HG02884 (cell line): ENCODE measurements around the gene INPP4B.

Experiments
- ATAC-seq: cut with Tn5 transposase; IDR thresholded peaks from one replicate; pipeline ENCODE4 v1.9.1; 2021; ENCODE audit warnings: mild to moderate bottlenecking, moderate library complexity; ENCODE audit not compliant: unreplicated experiment

Gene INPP4B

DNA sequence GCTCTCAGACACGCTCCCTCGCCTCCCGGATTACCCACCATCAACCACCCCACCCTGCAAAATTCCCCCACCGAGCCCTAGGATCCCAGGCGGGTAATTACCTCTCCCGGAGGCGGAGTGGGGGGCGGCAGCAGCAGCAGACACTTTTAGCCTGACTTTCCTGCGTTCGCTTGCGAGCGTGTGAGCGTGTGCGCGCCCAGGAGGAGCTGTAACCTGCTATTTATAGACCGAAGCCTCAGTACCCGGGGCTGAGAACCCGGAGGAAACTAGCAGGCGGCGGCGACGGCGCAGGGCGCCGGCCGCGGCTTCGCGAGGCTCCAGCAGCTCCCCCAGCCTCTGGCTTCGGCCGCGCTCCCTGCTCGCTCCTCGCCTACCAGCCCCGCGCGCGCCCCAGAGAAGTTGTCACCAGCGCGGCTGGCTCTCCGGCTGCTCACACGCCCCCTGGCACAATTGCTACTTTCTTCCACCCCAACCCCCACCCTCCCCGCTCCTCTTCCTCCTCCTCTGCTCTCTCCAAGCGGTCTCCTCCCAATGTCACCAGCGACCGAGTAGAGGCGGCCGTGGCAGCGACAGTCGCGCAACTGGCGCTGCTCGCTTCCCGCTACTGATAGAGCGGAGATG, at the start of gene INPP4B:
Gene INPP4B, minus strand, starts transcription at position 194 of the 621 bp plus-strand sequence.
- ATAC-seq, result peak; percentile 36

GRCh38 chr4:142893012-142893411, 46.9 kb upstream of the INPP4B start:
- no peak for ATAC-seq

- ATAC-seq, result no peak
These were observed 40.5 kb upstream of the INPP4B start for GRCh38 chr4:142886566-142886965.

DNA sequence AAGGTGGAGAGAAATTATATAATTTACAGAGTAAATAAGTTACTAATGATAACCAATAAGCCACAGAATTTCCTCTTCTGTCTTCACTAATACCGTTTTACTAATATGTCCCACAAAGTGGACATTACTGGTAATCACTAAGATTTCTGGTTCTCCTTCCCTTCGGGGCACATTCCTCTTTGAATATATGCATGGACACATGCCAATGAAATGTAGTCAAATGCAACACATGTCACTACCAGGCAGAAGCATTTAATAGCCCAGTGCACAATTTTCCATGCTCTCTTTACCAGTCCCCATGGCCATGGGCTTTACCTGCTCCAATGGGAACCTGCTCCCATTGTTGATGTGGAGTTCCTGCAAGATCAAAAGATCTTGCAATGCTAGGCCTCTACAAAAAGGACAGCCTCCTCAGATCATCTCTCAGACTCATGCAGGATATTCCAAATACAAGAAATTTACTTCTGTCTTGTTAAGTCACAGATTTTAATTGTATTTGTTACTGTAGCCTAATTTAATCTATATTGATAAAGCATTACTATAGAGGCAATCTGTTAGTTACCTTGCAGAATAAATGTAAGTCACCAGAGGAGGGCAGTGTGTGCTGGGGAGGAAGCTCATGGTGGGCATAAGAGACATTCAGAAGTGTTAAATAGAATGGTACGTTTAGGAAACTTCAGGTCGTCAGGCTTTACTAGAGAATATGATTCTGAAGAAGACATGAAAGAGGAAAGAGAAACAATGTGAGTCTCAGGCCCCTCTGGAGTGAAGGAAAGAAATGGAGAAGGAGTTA, 37.1 kb upstream of the INPP4B start:
- ATAC-seq, result no peak

- no peak for ATAC-seq
These were observed 36.1 kb upstream of the INPP4B start for GRCh38 chr4:142882159-142882558.

- ATAC-seq, result no peak
These were observed 35.2 kb upstream of the INPP4B start for GRCh38 chr4:142881331-142881730.

GRCh38 chr4:142875117-142875516, 29.0 kb upstream of the INPP4B start:
- no peak for ATAC-seq

DNA sequence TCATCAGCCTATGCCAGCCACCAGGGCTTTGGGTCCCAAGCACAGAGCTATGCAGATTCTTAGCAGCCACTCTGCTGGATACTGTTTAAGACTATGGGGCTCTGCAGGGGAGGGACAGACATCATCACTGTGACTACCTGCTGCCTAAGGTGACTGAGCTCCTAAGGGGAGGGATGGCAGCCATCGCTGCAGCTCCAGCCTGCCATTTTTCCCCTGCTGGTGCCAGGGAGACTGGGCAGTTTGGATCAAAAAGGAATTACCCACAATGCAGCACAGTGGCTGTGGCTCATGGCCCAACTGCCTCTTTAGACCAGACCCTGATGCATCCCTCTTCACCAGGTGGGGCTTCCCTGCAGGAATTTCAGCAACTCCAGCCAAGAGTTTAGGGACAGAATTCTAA, 28.6 kb upstream of the INPP4B start:
- no peak for ATAC-seq

GRCh38 chr4:142866685-142867084, 20.6 kb upstream of the INPP4B start:
- no peak for ATAC-seq

DNA sequence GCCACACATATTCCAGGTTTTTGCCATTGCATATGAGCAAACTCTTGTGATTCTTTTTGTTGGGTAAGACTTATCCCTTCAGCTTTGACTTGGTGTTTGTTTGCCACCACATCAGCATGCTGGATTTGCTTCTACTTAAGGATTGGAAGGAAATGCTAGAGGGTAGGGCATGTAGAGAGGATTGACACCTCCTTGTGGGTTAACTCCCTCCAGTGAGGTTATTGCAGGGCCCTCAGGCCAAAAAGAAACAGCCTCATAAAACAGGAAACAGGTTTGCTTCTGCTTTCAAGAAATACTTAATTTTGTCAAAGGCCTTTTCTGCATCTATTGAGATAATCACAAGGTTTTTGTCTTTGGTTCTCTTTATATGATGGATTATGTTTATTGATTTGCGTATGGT, 15.2 kb upstream of the INPP4B start:
- no peak for ATAC-seq

DNA sequence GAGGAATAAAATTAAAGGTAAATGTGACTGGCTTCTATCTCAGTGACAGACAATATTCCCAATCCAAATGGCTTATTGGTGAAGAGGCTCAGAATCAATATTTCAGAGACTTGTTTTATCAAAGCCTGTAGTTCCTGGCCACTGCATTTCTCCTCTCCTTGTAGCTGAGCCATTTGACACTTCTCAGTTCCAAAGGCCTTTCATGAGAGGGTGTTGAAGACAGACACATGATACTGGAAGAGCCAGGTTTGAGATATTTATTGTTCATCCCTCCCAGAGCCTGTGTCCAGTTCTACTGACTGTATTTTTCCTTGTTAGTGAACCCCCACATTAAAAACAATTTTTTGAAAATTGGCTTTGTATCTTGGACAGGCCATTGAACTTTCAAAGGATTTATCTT, 12.9 kb upstream of the INPP4B start:
- no peak for ATAC-seq

DNA sequence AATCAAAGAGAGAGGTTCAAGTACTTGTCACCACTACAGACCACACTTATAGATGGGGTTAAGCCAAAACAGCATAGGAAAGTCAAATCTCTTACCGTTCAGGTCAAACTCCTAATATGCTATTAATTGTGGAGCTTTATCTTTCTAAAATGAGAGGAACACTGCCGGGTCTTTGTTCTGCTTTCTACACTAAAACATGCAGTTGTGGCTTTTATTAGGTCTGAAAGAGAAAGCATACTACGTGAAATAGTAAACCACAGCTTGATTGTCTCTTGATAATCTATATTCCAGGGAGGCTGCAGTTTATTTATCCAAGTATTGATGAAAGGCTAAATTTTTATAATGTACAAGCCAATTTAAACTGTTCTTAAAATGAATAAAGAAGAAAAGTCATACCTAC, 12.3 kb upstream of the INPP4B start:
- no peak for ATAC-seq

GRCh38 chr4:142856576-142856975, 10.5 kb upstream of the INPP4B start:
- ATAC-seq, result no peak

- ATAC-seq, result no peak
These were observed 4.4 kb upstream of the INPP4B start for GRCh38 chr4:142850478-142850877.

DNA sequence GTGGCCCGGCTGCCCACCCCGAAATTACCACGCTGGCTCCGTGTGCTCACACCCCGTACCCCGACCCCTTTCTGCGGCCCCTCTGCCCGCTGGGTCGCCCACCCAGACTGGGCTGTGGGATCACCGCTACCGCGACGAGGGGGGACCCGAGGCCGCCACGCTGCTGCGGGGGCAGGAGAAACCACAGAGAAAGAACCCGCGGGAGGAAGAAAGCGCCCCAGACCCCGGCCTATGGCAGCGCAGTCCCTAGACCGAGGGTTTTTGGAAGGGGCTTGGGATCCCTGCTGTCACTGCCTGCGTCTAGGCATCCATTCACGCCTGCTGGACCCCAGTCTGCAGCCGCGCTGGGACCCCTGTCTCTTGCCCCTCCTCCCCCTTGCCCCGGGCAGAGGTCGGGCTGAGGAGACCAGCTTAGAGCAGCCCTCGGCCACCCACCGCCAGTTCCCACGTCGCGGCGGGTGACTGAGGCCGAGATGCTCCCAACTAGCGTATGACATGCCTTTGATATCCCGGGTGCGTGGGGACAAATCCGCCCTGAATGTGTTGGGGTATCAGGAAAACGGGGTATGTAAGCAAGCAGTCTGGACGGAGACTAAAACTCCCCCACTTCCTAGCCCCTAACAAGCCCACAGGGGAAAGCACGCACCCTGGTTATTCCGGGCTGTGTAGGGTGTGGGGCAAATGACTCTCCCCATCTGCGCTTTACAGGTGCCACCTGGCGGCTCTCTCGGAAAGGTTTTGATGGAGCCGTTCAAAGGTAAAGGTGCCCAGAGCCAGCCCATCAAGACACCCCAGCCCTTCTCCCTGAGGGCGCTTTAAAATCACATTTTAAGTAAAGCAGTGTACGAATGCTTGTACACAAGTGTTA, 862 bp upstream of the INPP4B start:
- ATAC-seq, result peak; percentile 51

DNA sequence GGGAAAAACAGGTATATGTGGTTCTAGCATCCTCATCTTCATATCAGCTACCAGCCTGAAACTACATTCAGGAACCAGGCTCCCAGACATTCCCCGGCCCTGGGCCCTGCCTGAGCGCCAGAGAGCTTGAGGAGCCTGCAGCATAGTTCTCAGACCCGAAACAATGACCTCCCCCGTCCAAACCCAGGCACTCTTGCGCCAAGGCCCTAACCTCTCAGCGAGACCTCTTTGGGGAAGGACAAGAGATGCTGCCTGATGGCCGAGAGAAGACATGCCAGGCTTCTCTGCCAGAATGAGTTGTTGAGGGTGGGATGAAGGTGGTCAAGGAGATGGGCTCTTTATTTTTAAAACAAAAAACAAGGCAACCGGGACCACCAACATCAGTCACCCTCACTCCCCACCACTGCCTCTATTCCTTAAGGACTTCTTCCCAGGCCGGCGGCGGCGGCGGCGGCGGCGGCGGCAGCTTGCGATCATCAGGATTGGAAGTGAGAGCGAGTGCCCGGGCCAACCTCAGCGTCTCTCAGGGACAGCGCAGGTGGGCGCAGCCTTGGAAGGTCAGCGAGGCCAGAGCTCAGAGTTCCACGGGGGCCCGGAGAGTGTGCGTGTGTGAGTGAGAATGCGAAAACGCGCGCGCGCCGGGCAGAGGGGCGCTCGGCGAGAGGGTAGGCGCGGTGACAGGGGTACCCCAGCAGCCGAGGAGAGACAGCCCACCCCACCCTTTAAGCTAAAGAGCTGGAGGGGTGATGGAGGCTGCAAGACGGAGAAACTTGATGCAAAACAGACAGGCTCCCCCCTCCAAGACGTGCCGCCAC, 601 bp downstream of the INPP4B start:
- no peak for ATAC-seq

GRCh38 chr4:142844782-142845181, 1.3 kb downstream of the INPP4B start:
- no peak for ATAC-seq

GRCh38 chr4:142840516-142841123, 5.5 kb downstream of the INPP4B start:
- ATAC-seq, result no peak

DNA sequence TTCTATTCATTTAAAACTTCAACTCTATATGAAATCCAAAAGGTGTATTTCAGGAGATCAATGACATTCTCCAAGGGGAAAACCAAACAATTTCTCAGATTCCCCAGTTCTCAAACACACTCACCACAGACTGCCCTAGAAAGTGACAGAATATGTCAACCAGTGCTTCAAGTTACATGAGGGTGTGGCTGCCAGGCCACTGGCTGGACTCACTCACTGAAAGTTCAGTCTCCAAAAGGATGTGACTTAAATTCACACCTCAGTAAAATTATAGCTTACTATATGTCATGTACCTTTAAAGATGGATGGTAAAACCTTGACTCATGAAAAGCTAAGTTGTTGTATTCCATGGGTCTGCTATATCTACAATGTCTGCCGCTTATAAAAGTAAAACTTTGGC, 7.3 kb downstream of the INPP4B start:
- no peak for ATAC-seq

DNA sequence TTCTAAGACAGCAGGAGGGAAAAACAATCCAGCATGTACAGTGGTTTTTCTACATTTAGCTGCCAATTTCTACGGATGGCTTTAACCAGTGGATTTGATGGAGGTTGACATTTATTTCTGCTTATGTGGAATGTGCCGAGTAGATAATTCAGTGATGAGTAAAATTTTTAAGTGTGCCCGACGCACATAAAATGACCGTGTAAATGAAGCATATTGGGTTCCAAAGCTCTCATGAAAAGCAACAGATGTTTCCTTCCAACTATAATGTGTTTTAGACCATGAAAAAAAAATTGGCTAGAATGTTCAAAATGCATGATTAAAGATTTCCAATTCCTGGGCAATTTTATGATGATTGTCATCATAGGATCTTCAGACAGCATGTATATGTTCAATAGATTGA, 14.1 kb downstream of the INPP4B start:
- ATAC-seq, result no peak
